K562 (cell line): Measurements from ENCODE around the gene MED13L. TPM values are rescaled to one million over a fixed set of nuclear protein-coding genes. Genes with fewer than 3 reads are reported as not detected.

Source experiments
- ATAC-seq: fragments of 200-7000 bp; cut with Tn5 transposase; 3 replicates; pipeline ENCODE4 v1.9.1; 2020; ENCODE audit warnings: moderate library complexity
- BruUV-seq: library from RNA; stranded (reverse); fragments of 400-500 nt; replicated peaks from 2 replicates; lab custom pipeline; 2021; lab: Mats Ljungman, UMichigan
- CTCF ChIA-PET: fragments of 300-600 bp; formaldehyde crosslinking; extraction: SDS; loops from one replicate; lab custom pipeline; 2021; ENCODE audit warnings: low intra/inter-chr PET ratio; lab: Yijun Ruan, JAX
- POLR2A ChIA-PET: fragments of 300-600, 350-650 bp; sonication (Branson Sonifier 250); formaldehyde crosslinking; extraction: SDS; loops from one replicate; lab custom pipeline; 2021; ENCODE audit warnings: antibody characterized with exemption, inconsistent platforms; lab: Yijun Ruan, JAX
- DNase-seq, 4 experiments: peaks; one replicate each; pipeline versions ENCODE4 v3.0.0 to v3.0.0-alpha.2; 2011 to 2018; ENCODE audit warnings: low spot score in 3 of 4, mixed read lengths in 3 of 4; ENCODE audit errors: extremely low read depth in 1 of 4
- FAIRE-seq: peaks from 2 replicates; lab custom pipeline; 2011; peaks lifted over from hg19 to GRCh38; lab: Jason Lieb, UNC
- H2AFZ ChIP-seq: 2 replicates; pipeline ENCODE4 v1.6.0; 2011; ENCODE audit warnings: low read depth, low read length, control low read depth, inconsistent platforms
- H3K27ac ChIP-seq: fragments of 200-600 bp; 3 replicates; pipeline ENCODE4 v1.8.0; 2011; ENCODE audit warnings: low read depth, mild to moderate bottlenecking, control low read depth, inconsistent platforms, low read length, moderate library complexity, mixed read lengths; ENCODE audit errors: extremely low read depth
- H3K27me3 ChIP-seq, 2 experiments: fragments of 300-600 bp in 1 of 2; 2 replicates in 1 of 2; 3 replicates in 1 of 2; pipeline versions ENCODE4 v1.6.0 to v1.8.0; 2011; ENCODE audit warnings: inconsistent platforms in 2 of 2, low read length in 2 of 2, mild to moderate bottlenecking in 1 of 2, mixed read lengths in 1 of 2, moderate library complexity in 1 of 2; ENCODE audit not compliant: control insufficient read depth in 2 of 2, insufficient read depth in 2 of 2
- H3K36me3 ChIP-seq: fragments of 300-600 bp; 3 replicates; pipeline ENCODE4 v1.8.0; 2011; ENCODE audit warnings: mild to moderate bottlenecking, low read length, inconsistent platforms; ENCODE audit not compliant: control insufficient read depth, insufficient read depth
- H3K4me1 ChIP-seq, 2 experiments: fragments of 200-600 bp in 1 of 2; replicated peaks in 1 of 2; 2 replicates in 1 of 2; 3 replicates in 1 of 2; pipeline versions ENCODE4 v1.5.1 to v1.8.0; 2011; ENCODE audit warnings: inconsistent platforms in 2 of 2, low read length in 2 of 2, mild to moderate bottlenecking in 1 of 2, mixed read lengths in 1 of 2, moderate library complexity in 1 of 2; ENCODE audit not compliant: control insufficient read depth in 2 of 2, insufficient read depth in 2 of 2
- H3K4me2 ChIP-seq: 2 replicates; pipeline ENCODE4 v1.6.1; 2011; ENCODE audit warnings: low read length, control low read depth, inconsistent platforms, mixed read lengths; ENCODE audit not compliant: insufficient read depth
- H3K4me3 ChIP-seq: fragments of 200-600 bp; sonication (generic), shearing (Covaris generic); 2 replicates; pipeline ENCODE4 v1.5.1; 2016; ENCODE audit warnings: control low read depth, inconsistent platforms
- H3K79me2 ChIP-seq: fragments of 200-600 bp; 3 replicates; pipeline ENCODE4 v1.8.0; 2011; ENCODE audit warnings: low read length, inconsistent platforms; ENCODE audit not compliant: control insufficient read depth, insufficient read depth
- H3K9ac ChIP-seq, 2 experiments: 2 replicates each; pipeline versions ENCODE4 v1.6.0 to v1.6.1; 2011; ENCODE audit warnings: low read depth in 2 of 2, low read length in 2 of 2, control low read depth in 1 of 2, inconsistent platforms in 1 of 2, mild to moderate bottlenecking in 1 of 2, mixed read lengths in 1 of 2; ENCODE audit not compliant: insufficient read depth in 1 of 2
- H3K9me1 ChIP-seq: one replicate; pipeline ENCODE4 v1.6.0; 2011; ENCODE audit warnings: inconsistent platforms, mild to moderate bottlenecking, low read length, moderate library complexity; ENCODE audit not compliant: control insufficient read depth, insufficient read depth
- H3K9me3 ChIP-seq: replicated peaks from 2 replicates; pipeline ENCODE4 v1.5.1; 2011; ENCODE audit warnings: low read depth, low read length, inconsistent platforms; ENCODE audit not compliant: control insufficient read depth, insufficient read depth
- H4K20me1 ChIP-seq: replicated peaks from 2 replicates; pipeline ENCODE4 v1.6.1; 2011; ENCODE audit warnings: low read length, inconsistent platforms, mixed read lengths; ENCODE audit not compliant: control insufficient read depth, insufficient read depth
- BRCA1 ChIP-seq, 2 experiments: fragments of 450-650 bp in 1 of 2; sonication (generic) in 1 of 2; formaldehyde crosslinking in 1 of 2; IDR thresholded peaks; 2 replicates each; pipeline versions ENCODE4 v1.5.0 to v1.6.1; 2017 to 2020; ENCODE audit warnings: mild to moderate bottlenecking in 1 of 2, missing genetic modification reagents in 1 of 2
- BRF1 ChIP-seq: IDR thresholded peaks from 3 replicates; pipeline ENCODE4 v1.6.1; 2011; ENCODE audit warnings: borderline replicate concordance, mild to moderate bottlenecking; ENCODE audit not compliant: insufficient read length; ENCODE audit errors: extremely low read depth
- IFI16 ChIP-seq: fragments of 250-450 bp; sonication (Bioruptor Pico); IDR thresholded peaks from 2 replicates; pipeline ENCODE4 v2.1.2; 2022; ENCODE audit warnings: mild to moderate bottlenecking, inconsistent platforms
- PCBP2 ChIP-seq: fragments of 200-400 bp; formaldehyde crosslinking; IDR thresholded peaks from 2 replicates; pipeline ENCODE4 v1.6.1; 2018; ENCODE audit warnings: low read length, low read depth, mild to moderate bottlenecking, moderate library complexity; ENCODE audit not compliant: poor library complexity, severe bottlenecking
- XRCC3 ChIP-seq: fragments of 450-650 bp; IDR thresholded peaks from 2 replicates; pipeline ENCODE4 v1.6.1; 2017; ENCODE audit warnings: mild to moderate bottlenecking, moderate library complexity
- ZKSCAN1 ChIP-seq: fragments of 150-350 bp; IDR thresholded peaks from 2 replicates; pipeline ENCODE4 v1.6.1; 2016; ENCODE audit warnings: low read depth, low read length
- ZNF174 ChIP-seq: fragments of 250-450 bp; sonication (Bioruptor Pico); IDR thresholded peaks from 2 replicates; pipeline ENCODE4 v1.4.0; 2020; ENCODE audit warnings: mild to moderate bottlenecking
- ZNF512 ChIP-seq: IDR thresholded peaks from 2 replicates; pipeline ENCODE4 v1.6.1; 2016; ENCODE audit warnings: missing genetic modification characterization, missing compliant biosample characterization
- ZNF583 ChIP-seq: fragments of 250-450 bp; sonication (Bioruptor Pico); IDR thresholded peaks from 2 replicates; pipeline ENCODE4 v1.4.0; 2020
- WGBS: fragments of 100-300 bp; shearing (Covaris generic); methylation state at CpG from one replicate; pipeline ENCODE4 v1.1.6; 2016; ENCODE audit warnings: low coverage, mixed read lengths; ENCODE audit not compliant: insufficient coverage; ENCODE audit errors: missing lambda C conversion rate; 5-methylcytosine and 5-hydroxymethylcytosine counted together
- in situ Hi-C: fragments of 300-500 bp; cut with MboI; formaldehyde crosslinking; loops from 4 replicates; pipeline ENCODE4 v1.15.0; 2018; ENCODE audit warnings: inconsistent platforms, mixed read lengths
- intact Hi-C: fragments of 100-400 bp; cut with micrococcal nuclease; formaldehyde crosslinking; loops from 2 replicates; pipeline ENCODE4 v1.14.2; 2022
- polyA plus RNA-seq, 8 experiments: library from polyadenylated mRNA; depleted of rRNA in 4 of 8; stranded (reverse) in 5 of 8; unstranded in 3 of 8; fragments of >200 nt; fragmentation: Nextera tagmentation in 2 of 8; fragmentation: Illumina TruSeq in 1 of 8; extraction: Ambion mirVana in 2 of 8; extraction: Trizol in 1 of 8; gene quantifications; 2 replicates each; pipeline versions ENCODE4 v1.2.1 to v1.2.3, GENCODE V29; 2011 to 2014; ENCODE audit warnings: inconsistent platforms in 1 of 8, missing spikeins in 1 of 8
- total RNA-seq, 7 experiments: library from RNA; depleted of rRNA in 6 of 7; stranded (reverse); fragments of >200 nt in 6 of 7; fragmentation: Illumina TruSeq in 2 of 7; extraction: Trizol in 2 of 7; gene quantifications; 2 replicates each; pipeline versions ENCODE4 v1.2.1 to v1.2.3, GENCODE V29; 2011 to 2021; ENCODE audit warnings: low replicate concordance in 1 of 7
- TF ChIP-seq, protein P1 (sequence below): fragments of 250-450 bp; sonication (Bioruptor Pico); IDR thresholded peaks from 2 replicates; pipeline ENCODE4 v1.5.0; 2020; ENCODE audit warnings: mild to moderate bottlenecking, borderline replicate concordance
- TF ChIP-seq, protein P2 (sequence below): fragments of 450-650 bp; formaldehyde crosslinking; IDR thresholded peaks from 2 replicates; pipeline ENCODE4 v1.4.0; 2022; ENCODE audit warnings: missing genetic modification characterization

The MED13L gene
- total and polyA plus RNA-seq, 9 of the 15 experiments (the other 6 are each of a cell fraction or from before 2014, with no cell fraction given) = 13.4 to 90.3 (median 36.9) TPM

DNA sequence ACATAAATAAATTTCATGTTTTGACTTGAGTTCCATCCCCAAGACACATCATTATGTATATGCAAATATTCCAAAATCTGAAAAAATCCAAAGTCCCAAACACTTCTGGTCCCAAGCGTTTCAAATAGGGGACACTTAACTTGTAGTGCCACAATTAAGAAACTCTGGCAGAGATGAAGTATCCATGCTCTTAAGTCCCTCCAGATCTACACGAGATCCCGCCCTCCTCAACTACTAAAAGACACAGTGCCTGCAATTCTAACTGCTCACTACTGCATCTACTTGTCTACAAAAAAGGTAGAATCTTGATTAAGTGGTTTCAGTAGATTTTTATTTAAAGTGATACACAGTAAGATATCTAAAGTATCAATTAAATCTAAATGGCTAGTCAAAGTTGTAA is 97.0 kb downstream of the MED13L start (continued):
- TF ChIP-seq ZNF583 (CRISPR knock-in tag) (no peak), BRCA1 (IDR thresholded peaks at IDR 0.05) (no peak), BRCA1 (CRISPR knock-in tag; IDR thresholded peaks at IDR 0.05) (no peak), BRF1 (no peak), ZKSCAN1 (no peak)

- no peaks in the 10 kb centered on the region for H3K9me3 ChIP-seq
- H3K4me1 ChIP-seq = peaks cover 9 to 42% of the 10 kb centered on the region in 2 experiments; a peak in 4 of 5 replicates
- CTCF ChIA-PET = no interaction called here
- intact Hi-C loops = no loop called here
- H3K4me3 ChIP-seq = no peak overlapping the region
- peaks cover 16% of the 10 kb centered on the region; the same call in 1 of the 2 replicates for H4K20me1 ChIP-seq
- TF ChIP-seq IFI16 (CRISPR knock-in tag) (no peak), ZNF174 (CRISPR knock-in tag) (no peak), XRCC3 (no peak), ZNF512 (no peak), PCBP2 (no peak)
- TF ChIP-seq, protein P1, sequence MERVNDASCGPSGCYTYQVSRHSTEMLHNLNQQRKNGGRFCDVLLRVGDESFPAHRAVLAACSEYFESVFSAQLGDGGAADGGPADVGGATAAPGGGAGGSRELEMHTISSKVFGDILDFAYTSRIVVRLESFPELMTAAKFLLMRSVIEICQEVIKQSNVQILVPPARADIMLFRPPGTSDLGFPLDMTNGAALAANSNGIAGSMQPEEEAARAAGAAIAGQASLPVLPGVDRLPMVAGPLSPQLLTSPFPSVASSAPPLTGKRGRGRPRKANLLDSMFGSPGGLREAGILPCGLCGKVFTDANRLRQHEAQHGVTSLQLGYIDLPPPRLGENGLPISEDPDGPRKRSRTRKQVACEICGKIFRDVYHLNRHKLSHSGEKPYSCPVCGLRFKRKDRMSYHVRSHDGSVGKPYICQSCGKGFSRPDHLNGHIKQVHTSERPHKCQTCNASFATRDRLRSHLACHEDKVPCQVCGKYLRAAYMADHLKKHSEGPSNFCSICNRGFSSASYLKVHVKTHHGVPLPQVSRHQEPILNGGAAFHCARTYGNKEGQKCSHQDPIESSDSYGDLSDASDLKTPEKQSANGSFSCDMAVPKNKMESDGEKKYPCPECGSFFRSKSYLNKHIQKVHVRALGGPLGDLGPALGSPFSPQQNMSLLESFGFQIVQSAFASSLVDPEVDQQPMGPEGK = no peak
- TF ChIP-seq, protein P2, sequence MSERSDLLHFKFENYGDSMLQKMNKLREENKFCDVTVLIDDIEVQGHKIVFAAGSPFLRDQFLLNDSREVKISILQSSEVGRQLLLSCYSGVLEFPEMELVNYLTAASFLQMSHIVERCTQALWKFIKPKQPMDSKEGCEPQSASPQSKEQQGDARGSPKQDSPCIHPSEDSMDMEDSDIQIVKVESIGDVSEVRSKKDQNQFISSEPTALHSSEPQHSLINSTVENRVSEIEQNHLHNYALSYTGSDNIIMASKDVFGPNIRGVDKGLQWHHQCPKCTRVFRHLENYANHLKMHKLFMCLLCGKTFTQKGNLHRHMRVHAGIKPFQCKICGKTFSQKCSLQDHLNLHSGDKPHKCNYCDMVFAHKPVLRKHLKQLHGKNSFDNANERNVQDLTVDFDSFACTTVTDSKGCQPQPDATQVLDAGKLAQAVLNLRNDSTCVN (CRISPR knock-in tag) = no peak
- H3K9me1 ChIP-seq = no peaks in the 10 kb centered on the region
- in situ Hi-C loops = no loop called here
- H3K79me2 ChIP-seq = peaks cover 98% of the 10 kb centered on the region
- DNase-seq (no peak), ATAC-seq (no peak), FAIRE-seq (no peak)
- H2AFZ ChIP-seq = no peak overlapping the region
- BruUV-seq = no TSS peak
- H3K27me3 ChIP-seq = no peaks in the 10 kb centered on the region
- WGBS = 96% methylated on average over 5 of the region's 5 CpGs
- H3K36me3 ChIP-seq = peaks cover 2% of the 10 kb centered on the region; the same call in 1 of the 3 replicates
- POLR2A ChIA-PET = no interaction called here
- H3K4me2 ChIP-seq = no peak overlapping the region
- no peak overlapping the region for H3K27ac ChIP-seq
- H3K9ac ChIP-seq = no peak overlapping the region
Measured at GRCh38 chr12:116179384-116179783, 98.1 kb downstream of the MED13L start.
